Left renal pelvis (tissue), 4 donors: Measurements from ENCODE around the gene KRTAP5-5. TPM values are rescaled to one million over a fixed set of nuclear protein-coding genes. Genes with fewer than 3 reads are reported as not detected.

Experiments
- DNase-seq, 4 donors: peaks; one replicate each; pipeline ENCODE4 v3.0.0-alpha.2; 2013; ENCODE audit warnings: low read depth in 4 of 4, low spot score in 3 of 4
- polyA plus RNA-seq, 4 donors: library from polyadenylated mRNA; unstranded; fragments of 120-200 nt; gene quantifications; one replicate each; pipeline ENCODE4 v1.2.1, GENCODE V29; 2013; ENCODE audit not compliant: insufficient read length in 4 of 4

Gene KRTAP5-5
- polyA plus RNA-seq, 4 donors, result not detected

GRCh38 chr11:1673446-1674172 lies 44.0 kb downstream of the KRTAP5-5 start:
- no peak for DNase-seq

- DNase-seq, result no peak
Observed at GRCh38 chr11:1674173-1675131, 44.9 kb downstream of the KRTAP5-5 start.

- no peak for DNase-seq
Observed at GRCh38 chr11:1675536-1676228, 46.1 kb downstream of the KRTAP5-5 start.

DNA sequence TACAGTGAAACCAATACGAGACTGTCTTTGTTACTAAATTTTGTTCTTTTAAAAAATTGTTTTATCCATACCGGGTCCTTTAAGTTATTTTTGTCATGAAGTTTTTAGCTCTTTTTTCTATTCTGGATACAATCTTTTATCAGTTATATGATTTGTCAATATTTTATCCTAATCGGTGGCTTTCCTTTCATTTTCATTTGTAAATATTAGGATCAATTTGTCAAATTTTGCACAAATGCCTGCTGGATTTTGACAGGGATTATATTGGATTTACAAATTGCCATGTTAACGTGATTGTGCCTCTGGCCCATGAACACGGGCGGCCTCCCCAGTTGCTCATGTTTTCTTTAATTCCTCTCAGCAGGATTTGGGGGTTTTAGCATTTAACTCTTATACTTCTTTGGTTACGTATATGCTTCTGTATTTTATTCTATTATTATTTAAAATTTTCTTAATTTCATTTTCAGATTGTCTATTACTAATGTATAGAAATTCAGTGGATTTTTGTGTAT lies 46.7 kb downstream of the KRTAP5-5 start:
- no peak for DNase-seq

DNA sequence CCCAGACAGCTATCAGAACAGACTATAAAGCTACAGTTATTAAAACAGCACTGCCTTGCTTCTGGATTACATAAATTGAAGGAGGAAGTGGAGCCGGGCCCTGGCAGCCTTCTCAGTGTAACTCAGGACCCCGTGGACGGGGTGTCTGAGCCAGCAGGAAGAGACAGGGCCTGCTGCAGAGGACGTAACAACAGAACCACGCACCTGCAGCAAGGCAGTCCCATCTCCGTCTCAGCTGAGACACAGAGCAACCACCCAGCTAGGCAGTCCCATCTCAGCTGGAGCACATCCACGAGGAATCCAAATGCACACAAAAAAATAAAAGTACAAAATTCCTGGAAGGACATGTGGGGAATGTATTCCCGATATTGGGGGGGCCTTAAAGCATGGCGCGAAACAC lies 50.3 kb downstream of the KRTAP5-5 start:
- DNase-seq, result no peak

Other genes starting within 250 kb of the KRTAP5-5 start
- gene BRSK2, start 239.8 kb upstream of the KRTAP5-5 start, polyA plus RNA-seq, result 1 to 10 TPM in 1 of 4 donors, under 1 TPM in 3; 0.64 to 1.1 (median 0.89) TPM
- gene MOB2, start 143.0 kb upstream of the KRTAP5-5 start, polyA plus RNA-seq, result 10 to 100 TPM; 25.1 to 34.2 (median 29.0) TPM
- 1 to 10 TPM; 2.6 to 5.5 (median 4.4) TPM for gene DUSP8, start 57.5 kb upstream of the KRTAP5-5 start, polyA plus RNA-seq
- gene KRTAP5-1, start 44.5 kb upstream of the KRTAP5-5 start, polyA plus RNA-seq, result under 1 TPM in 2 of 4 donors, not detected in 2; 0.24 to 0.63 TPM
- gene KRTAP5-2, start 31.5 kb upstream of the KRTAP5-5 start, polyA plus RNA-seq, result not detected
- gene KRTAP5-3, start 21.3 kb upstream of the KRTAP5-5 start, polyA plus RNA-seq, result under 1 TPM in 1 of 4 donors, not detected in 3; 0.31 TPM
- not detected for gene KRTAP5-4, start 7.6 kb upstream of the KRTAP5-5 start, polyA plus RNA-seq
- not detected for gene KRTAP5-6, start 67.4 kb downstream of the KRTAP5-5 start, polyA plus RNA-seq
- under 1 TPM; 0.11 to 0.47 (median 0.22) TPM for gene IFITM10, start 120.8 kb downstream of the KRTAP5-5 start, polyA plus RNA-seq
- 100 to 1,000 TPM; 171 to 263 (median 222) TPM for gene CTSD, start 134.2 kb downstream of the KRTAP5-5 start, polyA plus RNA-seq
- gene SYT8, start 205.2 kb downstream of the KRTAP5-5 start, polyA plus RNA-seq, result 1 to 10 TPM in 1 of 4 donors, under 1 TPM in 1, not detected in 2; 0.42 to 1.1 TPM
- gene TNNI2, start 209.2 kb downstream of the KRTAP5-5 start, polyA plus RNA-seq, result 1 to 10 TPM in 1 of 4 donors, under 1 TPM in 2, not detected in 1; 0.45 to 1.0 (median 0.78) TPM
- 10 to 100 TPM in 1 of 4 donors, 1 to 10 TPM in 3; 5.2 to 10.8 (median 7.3) TPM for gene LSP1, start 223.3 kb downstream of the KRTAP5-5 start, polyA plus RNA-seq